GM12878 (cell line): ENCODE measurements around the gene SLCO6A1. TPM values are rescaled to one million over a fixed set of nuclear protein-coding genes. Genes with fewer than 3 reads are reported as not detected.

Experiments used
- ATAC-seq: fragments of 200-7000 bp; cut with Tn5 transposase; 3 replicates; pipeline ENCODE4 v1.9.1; 2020; ENCODE audit warnings: mild to moderate bottlenecking, moderate library complexity
- BruUV-seq: library from RNA; stranded (reverse); fragments of 400-500 nt; replicated peaks from 2 replicates; lab custom pipeline; 2021; lab: Mats Ljungman, UMichigan
- CTCF ChIA-PET: fragments of 300-600 bp; sonication (Branson Sonifier 250); formaldehyde crosslinking; extraction: SDS; loops from one replicate; lab custom pipeline; 2021; ENCODE audit warnings: inconsistent platforms; lab: Yijun Ruan, JAX
- POLR2A ChIA-PET: fragments of 350-600 bp; formaldehyde crosslinking; extraction: SDS; loops from one replicate; lab custom pipeline; 2021; ENCODE audit warnings: inconsistent platforms; lab: Charles Lee
- RAD21 ChIA-PET: fragments of 300-600 bp; sonication (Branson Sonifier 250); formaldehyde crosslinking; loops from one replicate; lab custom pipeline; 2023; ENCODE audit warnings: antibody characterized with exemption; ENCODE audit not compliant: unreplicated experiment; lab: Charles Lee
- SMC1A ChIA-PET: fragments of 300-600 bp; sonication (Branson Sonifier 250); formaldehyde crosslinking; loops from one replicate; lab custom pipeline; 2023; ENCODE audit not compliant: unreplicated experiment, uncharacterized antibody; lab: Charles Lee
- DNase-seq: peaks from one replicate; pipeline ENCODE4 v3.0.0-alpha.2; 2011; ENCODE audit warnings: low read depth, low spot score
- FAIRE-seq: peaks from 3 replicates; lab custom pipeline; 2011; peaks lifted over from hg19 to GRCh38; lab: Jason Lieb, UNC
- H2AFZ ChIP-seq: 2 replicates; pipeline ENCODE4 v1.6.0; 2011; ENCODE audit warnings: low read depth, low read length, control low read depth; ENCODE audit not compliant: control insufficient read depth
- H3K27ac ChIP-seq: 2 replicates; pipeline ENCODE4 v1.5.1; 2011; ENCODE audit warnings: control low read depth; ENCODE audit not compliant: control insufficient read depth, insufficient read depth
- H3K27me3 ChIP-seq, 2 experiments: replicated peaks in 1 of 2; 2 replicates each; pipeline versions ENCODE4 v1.6.0 to v1.6.1; 2011; ENCODE audit warnings: low read length in 1 of 2; ENCODE audit not compliant: control insufficient read depth in 2 of 2, insufficient read depth in 2 of 2
- H3K36me3 ChIP-seq, 2 experiments: 2 replicates each; pipeline ENCODE4 v1.5.1; 2011; ENCODE audit warnings: low read length in 1 of 2; ENCODE audit not compliant: control insufficient read depth in 2 of 2, insufficient read depth in 2 of 2
- H3K4me1 ChIP-seq: 2 replicates; pipeline ENCODE4 v1.6.1; 2011; ENCODE audit warnings: mild to moderate bottlenecking, low read length, moderate library complexity, mixed read lengths; ENCODE audit not compliant: control insufficient read depth, insufficient read depth
- H3K4me2 ChIP-seq: 2 replicates; pipeline ENCODE4 v1.6.0; 2011; ENCODE audit warnings: control low read depth; ENCODE audit not compliant: control insufficient read depth, insufficient read depth
- H3K4me3 ChIP-seq: fragments of 200-600 bp; sonication (generic); 2 replicates; pipeline ENCODE4 v1.5.1; 2016
- H3K79me2 ChIP-seq: 2 replicates; pipeline ENCODE4 v1.6.0; 2011; ENCODE audit warnings: low read length; ENCODE audit not compliant: control insufficient read depth, insufficient read depth
- H3K9ac ChIP-seq: 2 replicates; pipeline ENCODE4 v1.8.0; 2011; ENCODE audit warnings: low read length, control low read depth, mixed read lengths; ENCODE audit not compliant: control insufficient read depth, insufficient read depth
- H3K9me3 ChIP-seq: replicated peaks from 3 replicates; pipeline ENCODE4 v1.5.1; 2011; ENCODE audit warnings: mild to moderate bottlenecking, low read length; ENCODE audit not compliant: control insufficient read depth, insufficient read depth
- H4K20me1 ChIP-seq: 2 replicates; pipeline ENCODE4 v1.6.0; 2011; ENCODE audit not compliant: control insufficient read depth, insufficient read depth
- EP300 ChIP-seq, 2 experiments: fragments of 150-350 bp in 1 of 2; IDR thresholded peaks; 2 replicates each; pipeline ENCODE4 v1.6.1; 2011 to 2012; ENCODE audit warnings: low read depth in 2 of 2, low read length in 2 of 2, borderline replicate concordance in 1 of 2, improper control_type of control experiment in 1 of 2, inconsistent platforms in 1 of 2; ENCODE audit not compliant: control insufficient read depth in 1 of 2
- NFXL1 ChIP-seq: fragments of 450-650 bp; IDR thresholded peaks from 2 replicates; pipeline ENCODE4 v1.6.1; 2017; ENCODE audit warnings: antibody characterized with exemption, mild to moderate bottlenecking, borderline replicate concordance
- RCOR1 ChIP-seq: conservative IDR thresholded peaks from 2 replicates; pipeline ENCODE4 v1.6.1; 2012; ENCODE audit warnings: low read depth, low read length, improper control_type of control experiment
- RUNX3 ChIP-seq: IDR thresholded peaks from 2 replicates; pipeline ENCODE4 v1.6.1; 2012; ENCODE audit warnings: low read length, inconsistent platforms
- SMAD1 ChIP-seq: fragments of 450-650 bp; IDR thresholded peaks from 2 replicates; pipeline ENCODE4 v1.6.1; 2018; ENCODE audit warnings: mild to moderate bottlenecking, low read depth; ENCODE audit not compliant: partially characterized antibody
- TARDBP ChIP-seq: IDR thresholded peaks from 2 replicates; pipeline ENCODE4 v1.6.1; 2016; ENCODE audit warnings: borderline replicate concordance
- TCF3 ChIP-seq: IDR thresholded peaks from 2 replicates; pipeline ENCODE4 v1.6.1; 2012; ENCODE audit warnings: low read depth, mild to moderate bottlenecking, low read length, borderline replicate concordance; ENCODE audit not compliant: insufficient read depth
- WRNIP1 ChIP-seq: IDR thresholded peaks from 2 replicates; pipeline ENCODE4 v1.6.1; 2011; ENCODE audit warnings: low read depth, low read length, improper control_type of control experiment, borderline replicate concordance
- ZBED1 ChIP-seq: IDR thresholded peaks from 2 replicates; pipeline ENCODE4 v1.6.1; 2016; ENCODE audit warnings: borderline replicate concordance
- ZNF207 ChIP-seq: fragments of 450-650 bp; IDR thresholded peaks from 2 replicates; pipeline ENCODE4 v1.6.1; 2014; ENCODE audit warnings: antibody characterized with exemption, mild to moderate bottlenecking, borderline replicate concordance
- ZNF622 ChIP-seq: fragments of 450-650 bp; IDR thresholded peaks from 2 replicates; pipeline ENCODE4 v1.6.1; 2017; ENCODE audit warnings: mild to moderate bottlenecking, inconsistent platforms
- ZZZ3 ChIP-seq: IDR thresholded peaks from 2 replicates; pipeline ENCODE4 v1.6.1; 2011; ENCODE audit warnings: low read depth; ENCODE audit not compliant: control insufficient read depth, insufficient read length
- WGBS: methylation state at CpG from one replicate; pipeline ENCODE4 v1.1.6; 2016; ENCODE audit warnings: low lambda C conversion rate; ENCODE audit not compliant: insufficient replicate concordance, insufficient coverage; ENCODE audit errors: missing lambda C conversion rate; 5-methylcytosine and 5-hydroxymethylcytosine counted together
- in situ Hi-C: fragments of 300-500 bp; cut with MboI; formaldehyde crosslinking; loops from 9 replicates; pipeline ENCODE4 v1.14.3; 2018; ENCODE audit warnings: mixed read lengths
- intact Hi-C: fragments of 100-400 bp; cut with micrococcal nuclease; formaldehyde crosslinking; loops from one replicate; pipeline ENCODE4 v1.14.2; 2022; ENCODE audit not compliant: unreplicated experiment
- polyA plus RNA-seq, 11 experiments: library from polyadenylated mRNA; depleted of rRNA in 4 of 11; unstranded in 6 of 11; stranded (reverse) in 5 of 11; fragments of >200 nt; fragmentation: Nextera tagmentation in 4 of 11; fragmentation: Illumina TruSeq in 1 of 11; extraction: Ambion mirVana in 4 of 11; extraction: Trizol in 1 of 11; gene quantifications; 1 replicate in 1 of 11; 2 replicates in 10 of 11; pipeline versions ENCODE4 v1.2.1 to v1.2.3, GENCODE V29; 2011 to 2016; ENCODE audit warnings: inconsistent platforms in 2 of 11, missing spikeins in 2 of 11, low read depth in 1 of 11
- total RNA-seq, 4 experiments: library from RNA; depleted of rRNA in 3 of 4; stranded (reverse); fragments of >200 nt in 3 of 4; fragmentation: Illumina TruSeq in 1 of 4; extraction: Trizol in 1 of 4; gene quantifications; 2 replicates each; pipeline versions ENCODE4 v1.2.1 to v1.2.3, GENCODE V29; 2013 to 2021
- TF ChIP-seq, protein P1 (sequence below): fragments of 450-650 bp; conservative IDR thresholded peaks from 2 replicates; pipeline ENCODE4 v1.6.1; 2017; ENCODE audit warnings: mild to moderate bottlenecking, moderate library complexity
- TF ChIP-seq, protein P2 (sequence below): fragments of 450-650 bp; IDR thresholded peaks from 2 replicates; pipeline ENCODE4 v1.6.1; 2016; ENCODE audit warnings: mild to moderate bottlenecking, moderate library complexity, borderline replicate concordance
- TF ChIP-seq, protein P3 (sequence below): fragments of 450-650 bp; IDR thresholded peaks from 2 replicates; pipeline ENCODE4 v1.6.1; 2017; ENCODE audit warnings: borderline replicate concordance

Gene SLCO6A1
- total and polyA plus RNA-seq, 10 of the 15 experiments (the other 5 are each of a cell fraction or from before 2014, with no cell fraction given), result not detected

DNA sequence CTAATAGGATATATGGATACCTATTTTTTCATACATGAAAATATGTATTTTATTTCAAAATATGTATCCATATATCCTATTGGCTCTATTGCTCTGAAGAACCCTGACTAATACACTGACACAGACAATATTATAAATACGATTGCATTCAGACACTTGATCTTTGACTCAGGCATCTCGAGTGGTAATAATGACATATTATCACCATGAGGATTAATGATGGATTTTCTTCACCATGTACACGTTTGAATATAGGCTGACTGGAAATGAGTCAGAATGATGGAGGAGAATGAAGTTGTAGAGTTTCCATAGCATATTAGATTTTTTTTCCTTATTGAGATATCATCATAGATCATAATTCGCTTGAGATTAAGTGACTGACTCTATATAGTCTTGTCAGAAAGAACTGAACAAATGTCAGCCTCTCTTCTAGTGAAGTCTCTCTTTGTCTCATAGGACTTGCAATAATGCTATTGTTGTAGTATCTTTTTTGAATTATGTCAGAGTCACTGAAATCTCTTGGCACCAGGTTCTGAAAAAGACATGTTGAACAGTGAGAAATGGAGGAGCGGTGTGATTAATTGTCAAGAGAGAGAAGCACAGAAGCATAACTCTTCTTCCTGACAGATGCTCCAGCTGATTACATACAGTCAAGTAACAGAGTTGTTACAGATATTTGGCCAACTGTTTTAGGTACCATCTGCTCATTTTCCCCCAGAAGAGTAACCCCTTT, 41.4 kb upstream of the SLCO6A1 start (continued):
- TF ChIP-seq, protein P1, sequence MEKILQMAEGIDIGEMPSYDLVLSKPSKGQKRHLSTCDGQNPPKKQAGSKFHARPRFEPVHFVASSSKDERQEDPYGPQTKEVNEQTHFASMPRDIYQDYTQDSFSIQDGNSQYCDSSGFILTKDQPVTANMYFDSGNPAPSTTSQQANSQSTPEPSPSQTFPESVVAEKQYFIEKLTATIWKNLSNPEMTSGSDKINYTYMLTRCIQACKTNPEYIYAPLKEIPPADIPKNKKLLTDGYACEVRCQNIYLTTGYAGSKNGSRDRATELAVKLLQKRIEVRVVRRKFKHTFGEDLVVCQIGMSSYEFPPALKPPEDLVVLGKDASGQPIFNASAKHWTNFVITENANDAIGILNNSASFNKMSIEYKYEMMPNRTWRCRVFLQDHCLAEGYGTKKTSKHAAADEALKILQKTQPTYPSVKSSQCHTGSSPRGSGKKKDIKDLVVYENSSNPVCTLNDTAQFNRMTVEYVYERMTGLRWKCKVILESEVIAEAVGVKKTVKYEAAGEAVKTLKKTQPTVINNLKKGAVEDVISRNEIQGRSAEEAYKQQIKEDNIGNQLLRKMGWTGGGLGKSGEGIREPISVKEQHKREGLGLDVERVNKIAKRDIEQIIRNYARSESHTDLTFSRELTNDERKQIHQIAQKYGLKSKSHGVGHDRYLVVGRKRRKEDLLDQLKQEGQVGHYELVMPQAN, result no peak
- TF ChIP-seq TARDBP (no peak), ZNF207 (no peak), ZBED1 (no peak)
- TF ChIP-seq, all 136 proteins: peak for 0

DNA sequence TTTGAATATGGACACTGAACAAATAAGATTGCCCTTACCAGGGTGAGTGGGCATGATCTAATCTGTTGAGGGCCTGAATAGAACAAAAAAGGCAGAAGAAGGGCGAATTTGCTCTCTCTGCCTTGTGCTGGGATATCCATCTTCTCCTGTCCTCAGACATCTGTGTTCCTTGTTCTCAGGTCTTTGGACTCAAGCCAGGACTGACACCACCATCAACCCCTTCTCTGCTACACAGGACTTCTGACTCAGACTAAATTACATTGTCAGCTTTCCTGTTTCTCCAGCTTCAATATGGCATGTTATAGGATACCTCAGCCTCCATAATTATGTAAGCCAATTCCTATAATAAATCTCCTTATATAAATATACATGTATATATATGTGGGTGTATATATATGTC, 40.8 kb upstream of the SLCO6A1 start:
- DNase-seq (no peak), FAIRE-seq (no peak), ATAC-seq (no peak)
- CTCF ChIA-PET, result interaction anchor here (0.8 to 5.7 kb wide), 4 partner anchors 8 to 142 kb away, joined by 3 to 41 read pairs (median 5); no protein-coding TSS in a partner anchor
- Histone ChIP-seq H4K20me1 (no peaks in the 10 kb centered on the region), H2AFZ (no peak overlapping the region), H3K27ac (no peak overlapping the region), H3K27me3 (no peaks in the 10 kb centered on the region), H3K4me2 (no peak overlapping the region), H3K36me3 (no peaks in the 10 kb centered on the region), H3K4me3 (no peak overlapping the region), H3K9me3 (no peaks in the 10 kb centered on the region), H3K9ac (no peak overlapping the region), H3K4me1 (no peaks in the 10 kb centered on the region), H3K79me2 (no peaks in the 10 kb centered on the region)
- in situ Hi-C loops, result no loop called here
- RAD21 ChIA-PET, result no interaction called here
- no TSS peak for BruUV-seq
- intact Hi-C loops, result loop anchor here (10.0 kb wide), 1 partner anchor 685 kb away; no protein-coding TSS in a partner anchor
- WGBS, result 0% methylated on average over 1 of the region's 1 CpG
- SMC1A ChIA-PET, result interaction anchor here (0.5 to 0.9 kb wide), 3 partner anchors 11 to 117 kb away, joined by 3 to 4 read pairs (median 3); no protein-coding TSS in a partner anchor
- POLR2A ChIA-PET, result no interaction called here
- TF ChIP-seq EP300 (IDR thresholded peaks at IDR 0.05; ENCODE audit: borderline replicate concordance in 1 of 2, control insufficient read depth in 1 of 2, low read depth in 2 of 2, low read length in 2 of 2), result no peak
- TF ChIP-seq WRNIP1, result no peak
- no peak for TF ChIP-seq ZNF622
- no peak for TF ChIP-seq TCF3
- TF ChIP-seq SMAD1, result no peak
- TF ChIP-seq, protein P2, sequence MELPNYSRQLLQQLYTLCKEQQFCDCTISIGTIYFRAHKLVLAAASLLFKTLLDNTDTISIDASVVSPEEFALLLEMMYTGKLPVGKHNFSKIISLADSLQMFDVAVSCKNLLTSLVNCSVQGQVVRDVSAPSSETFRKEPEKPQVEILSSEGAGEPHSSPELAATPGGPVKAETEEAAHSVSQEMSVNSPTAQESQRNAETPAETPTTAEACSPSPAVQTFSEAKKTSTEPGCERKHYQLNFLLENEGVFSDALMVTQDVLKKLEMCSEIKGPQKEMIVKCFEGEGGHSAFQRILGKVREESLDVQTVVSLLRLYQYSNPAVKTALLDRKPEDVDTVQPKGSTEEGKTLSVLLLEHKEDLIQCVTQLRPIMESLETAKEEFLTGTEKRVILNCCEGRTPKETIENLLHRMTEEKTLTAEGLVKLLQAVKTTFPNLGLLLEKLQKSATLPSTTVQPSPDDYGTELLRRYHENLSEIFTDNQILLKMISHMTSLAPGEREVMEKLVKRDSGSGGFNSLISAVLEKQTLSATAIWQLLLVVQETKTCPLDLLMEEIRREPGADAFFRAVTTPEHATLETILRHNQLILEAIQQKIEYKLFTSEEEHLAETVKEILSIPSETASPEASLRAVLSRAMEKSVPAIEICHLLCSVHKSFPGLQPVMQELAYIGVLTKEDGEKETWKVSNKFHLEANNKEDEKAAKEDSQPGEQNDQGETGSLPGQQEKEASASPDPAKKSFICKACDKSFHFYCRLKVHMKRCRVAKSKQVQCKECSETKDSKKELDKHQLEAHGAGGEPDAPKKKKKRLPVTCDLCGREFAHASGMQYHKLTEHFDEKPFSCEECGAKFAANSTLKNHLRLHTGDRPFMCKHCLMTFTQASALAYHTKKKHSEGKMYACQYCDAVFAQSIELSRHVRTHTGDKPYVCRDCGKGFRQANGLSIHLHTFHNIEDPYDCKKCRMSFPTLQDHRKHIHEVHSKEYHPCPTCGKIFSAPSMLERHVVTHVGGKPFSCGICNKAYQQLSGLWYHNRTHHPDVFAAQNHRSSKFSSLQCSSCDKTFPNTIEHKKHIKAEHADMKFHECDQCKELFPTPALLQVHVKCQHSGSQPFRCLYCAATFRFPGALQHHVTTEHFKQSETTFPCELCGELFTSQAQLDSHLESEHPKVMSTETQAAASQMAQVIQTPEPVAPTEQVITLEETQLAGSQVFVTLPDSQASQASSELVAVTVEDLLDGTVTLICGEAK, result no peak
- TF ChIP-seq RUNX3, result no peak
- no peak for TF ChIP-seq TARDBP
- TF ChIP-seq RCOR1, result no peak
- TF ChIP-seq ZZZ3, result no peak
- TF ChIP-seq, protein P3, sequence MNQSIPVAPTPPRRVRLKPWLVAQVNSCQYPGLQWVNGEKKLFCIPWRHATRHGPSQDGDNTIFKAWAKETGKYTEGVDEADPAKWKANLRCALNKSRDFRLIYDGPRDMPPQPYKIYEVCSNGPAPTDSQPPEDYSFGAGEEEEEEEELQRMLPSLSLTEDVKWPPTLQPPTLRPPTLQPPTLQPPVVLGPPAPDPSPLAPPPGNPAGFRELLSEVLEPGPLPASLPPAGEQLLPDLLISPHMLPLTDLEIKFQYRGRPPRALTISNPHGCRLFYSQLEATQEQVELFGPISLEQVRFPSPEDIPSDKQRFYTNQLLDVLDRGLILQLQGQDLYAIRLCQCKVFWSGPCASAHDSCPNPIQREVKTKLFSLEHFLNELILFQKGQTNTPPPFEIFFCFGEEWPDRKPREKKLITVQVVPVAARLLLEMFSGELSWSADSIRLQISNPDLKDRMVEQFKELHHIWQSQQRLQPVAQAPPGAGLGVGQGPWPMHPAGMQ, result no peak
- TF ChIP-seq NFXL1, result no peak
